ENCODE data around the gene ZNF511.

The ZNF511 gene

DNA sequence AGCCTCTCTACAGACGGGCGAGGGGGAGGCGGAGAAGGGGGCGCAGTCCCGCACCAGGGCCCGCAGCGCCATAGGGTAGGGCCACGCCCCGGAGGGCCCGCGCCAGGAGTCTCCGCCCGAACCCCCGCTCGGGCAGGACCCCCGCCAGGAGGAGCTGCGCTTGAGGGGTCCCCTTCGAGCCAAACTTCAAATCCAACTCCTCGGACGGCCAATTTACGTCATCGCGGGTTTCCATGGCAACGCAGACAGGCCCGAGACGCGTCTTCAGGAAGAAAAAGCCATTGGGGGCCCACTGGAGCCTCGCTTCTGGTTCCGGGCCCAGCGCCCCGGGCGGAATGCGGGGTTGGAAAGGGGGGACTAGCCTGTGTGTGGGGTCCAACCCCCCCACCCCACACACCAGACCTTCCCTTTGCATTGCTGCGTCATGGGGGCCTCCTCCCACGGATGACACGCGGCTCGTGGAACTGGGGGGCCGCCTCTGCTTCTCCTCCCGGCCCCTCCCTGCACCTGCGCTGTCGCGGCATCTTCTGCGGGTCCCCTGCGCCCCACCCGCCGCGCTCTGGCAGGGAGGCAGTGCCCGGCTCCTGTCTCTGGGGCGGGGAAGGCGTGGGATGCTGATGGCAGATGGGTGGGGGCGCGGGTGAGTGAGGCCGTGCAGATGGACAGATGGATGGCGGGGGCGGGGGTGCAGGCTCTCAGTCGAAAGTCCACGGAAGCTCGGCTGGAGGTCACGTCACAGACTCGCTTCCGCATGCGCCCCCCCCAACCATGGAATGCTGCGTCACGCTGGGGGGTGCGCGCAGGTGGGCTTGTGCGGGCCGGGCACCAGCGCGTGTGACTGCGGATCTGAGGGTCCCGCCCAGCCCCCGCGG lies 26.8 kb downstream of the ZNF511 start:
- no peak for DNase-seq (ENCODE audit: low spot score)

DNA sequence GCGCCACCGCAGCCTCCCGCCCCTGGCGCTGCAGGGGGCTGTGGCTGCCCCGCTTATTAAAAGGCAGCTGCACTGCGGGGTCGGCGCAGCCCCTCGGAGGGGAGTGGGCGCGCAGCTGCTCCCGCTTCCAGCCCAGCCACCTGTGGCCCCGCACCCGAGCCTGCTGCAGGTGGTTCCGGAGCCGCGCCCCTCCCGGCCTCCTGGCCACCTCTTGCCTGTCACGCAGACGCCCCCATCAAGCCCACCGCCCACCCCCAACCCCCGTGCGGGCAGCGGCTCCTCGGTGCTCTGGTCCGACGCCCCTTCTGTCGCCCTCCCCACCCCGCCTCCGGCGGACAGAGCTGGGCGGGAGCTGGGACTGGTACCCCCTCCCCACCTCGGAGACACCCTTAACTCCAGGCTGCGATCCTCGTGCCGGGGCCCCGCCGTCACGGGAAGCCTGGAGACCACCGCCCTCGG lies 27.4 kb downstream of the ZNF511 start:
- no peak for DNase-seq (ENCODE audit: low spot score)

- DNase-seq (ENCODE audit: low spot score): no peak
Measured at GRCh38 chr10:133336577-133337369, 28.1 kb downstream of the ZNF511 start, which contains the start of gene CALY. Gene CALY (minus strand): TSS chr10:133336896. CDS start chr10:133328989, 7,907 bp downstream.

- no peak for DNase-seq (ENCODE audit: low spot score)
Measured at GRCh38 chr10:133337370-133337725, 28.6 kb downstream of the ZNF511 start.

GRCh38 chr10:133338080-133339071 lies 29.7 kb downstream of the ZNF511 start:
- no peak for DNase-seq (ENCODE audit: low spot score)

- DNase-seq (ENCODE audit: low spot score): no peak
Measured at GRCh38 chr10:133339708-133340380, 31.1 kb downstream of the ZNF511 start.

DNA sequence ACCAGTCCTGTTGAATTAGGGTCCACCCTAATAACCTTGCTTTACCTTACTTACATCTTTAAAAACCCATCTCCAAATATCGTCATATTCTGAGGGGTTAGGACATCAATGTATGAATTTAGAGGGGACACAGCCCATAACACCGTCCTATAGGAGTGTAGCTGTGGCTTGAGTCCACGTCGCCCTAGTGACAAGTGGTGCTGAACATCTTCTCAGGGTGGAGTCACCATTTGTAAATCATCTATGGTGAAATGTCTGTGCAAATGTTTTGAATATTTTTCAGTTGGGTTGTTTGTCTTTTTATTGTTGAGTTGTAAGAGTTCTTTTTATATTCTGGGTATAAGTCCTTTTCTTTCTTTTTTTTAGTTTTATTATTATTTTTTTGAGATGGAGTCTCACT lies 33.3 kb downstream of the ZNF511 start:
- no peak for DNase-seq (ENCODE audit: low spot score)

GRCh38 chr10:133342942-133343341 lies 34.2 kb downstream of the ZNF511 start:
- no peak for DNase-seq (ENCODE audit: low spot score)

- DNase-seq (ENCODE audit: low spot score): no peak
Measured at GRCh38 chr10:133343558-133343957, 34.8 kb downstream of the ZNF511 start.

DNA sequence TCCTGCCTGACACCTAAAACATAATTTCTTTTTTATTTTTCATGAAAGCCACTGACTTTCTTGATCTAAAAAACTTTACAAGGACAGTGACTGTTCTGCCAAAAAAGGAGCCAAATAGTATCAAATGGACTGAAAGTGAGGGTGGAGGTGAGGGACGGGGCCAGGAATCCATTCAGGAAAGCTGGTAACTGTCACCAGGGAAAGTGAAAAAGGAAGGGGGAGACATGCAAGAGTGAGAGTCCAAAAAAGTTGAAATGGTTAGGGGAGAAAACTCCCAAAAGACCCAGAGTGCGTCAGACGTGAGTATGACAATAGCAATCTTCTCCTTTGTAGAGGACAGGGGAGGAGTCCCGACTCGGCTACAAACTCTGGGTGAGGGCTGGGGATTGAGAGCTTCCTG lies 35.5 kb downstream of the ZNF511 start:
- DNase-seq (ENCODE audit: low spot score): no peak

- no peak for DNase-seq (ENCODE audit: low spot score)
Measured at GRCh38 chr10:133346413-133346812, 37.7 kb downstream of the ZNF511 start.

GRCh38 chr10:133347710-133348517 lies 39.2 kb downstream of the ZNF511 start:
- no peak for DNase-seq (ENCODE audit: low spot score)

GRCh38 chr10:133349160-133349568 lies 40.5 kb downstream of the ZNF511 start:
- DNase-seq (ENCODE audit: low spot score): no peak

GRCh38 chr10:133349577-133350011 lies 40.9 kb downstream of the ZNF511 start:
- no peak for DNase-seq (ENCODE audit: low spot score)

DNA sequence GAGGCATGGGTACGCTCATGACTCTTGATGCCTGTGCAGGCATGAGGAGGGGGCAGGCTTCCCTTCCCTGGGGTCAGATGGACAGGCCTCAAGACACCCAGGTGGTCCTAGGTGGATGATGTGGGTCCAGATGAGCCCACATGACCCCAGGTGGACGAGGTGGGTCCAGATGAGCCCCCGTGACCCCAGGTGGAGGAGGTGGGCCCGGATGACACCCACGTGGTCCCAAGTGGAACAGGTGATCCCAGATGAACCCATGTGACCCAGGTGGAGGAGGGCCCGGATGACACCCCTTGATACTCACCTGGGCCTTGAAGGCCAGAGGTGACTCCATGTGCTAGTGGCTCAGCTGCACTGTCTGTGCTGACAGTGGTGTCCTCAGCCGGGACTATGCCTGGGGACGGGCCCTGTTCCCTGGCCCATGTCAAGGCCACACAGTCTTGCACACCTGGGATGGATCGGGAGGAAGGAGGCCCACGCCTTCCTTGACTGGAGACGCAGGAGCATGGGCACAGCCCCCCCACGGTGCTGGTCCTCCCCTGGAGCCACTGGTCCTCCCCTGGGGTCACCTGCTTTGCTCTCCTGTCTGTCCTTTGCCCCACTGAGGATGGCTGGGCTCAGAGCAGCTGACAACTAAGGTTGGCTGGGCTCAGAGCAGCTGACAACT lies 41.7 kb downstream of the ZNF511 start:
- DNase-seq (ENCODE audit: low spot score): no peak

DNA sequence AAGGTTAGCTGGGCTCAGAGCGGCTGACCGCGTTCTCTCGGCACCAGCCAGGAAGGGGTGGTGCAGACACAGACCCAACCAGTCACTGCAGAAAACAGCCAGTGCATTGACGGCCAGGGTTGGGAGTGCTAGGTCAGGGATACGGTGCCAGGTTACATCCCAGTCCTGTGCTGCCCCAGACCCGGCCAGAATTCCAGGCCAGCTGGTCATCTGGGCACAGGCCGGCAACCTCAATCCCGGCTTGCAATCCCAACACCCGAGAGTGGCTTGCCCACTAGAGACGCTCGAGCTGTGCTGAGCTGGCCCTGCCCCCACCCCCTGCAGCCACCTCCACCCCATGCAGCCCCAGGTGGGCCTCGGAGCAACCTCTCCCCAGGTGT lies 42.2 kb downstream of the ZNF511 start:
- no peak for DNase-seq (ENCODE audit: low spot score)

DNA sequence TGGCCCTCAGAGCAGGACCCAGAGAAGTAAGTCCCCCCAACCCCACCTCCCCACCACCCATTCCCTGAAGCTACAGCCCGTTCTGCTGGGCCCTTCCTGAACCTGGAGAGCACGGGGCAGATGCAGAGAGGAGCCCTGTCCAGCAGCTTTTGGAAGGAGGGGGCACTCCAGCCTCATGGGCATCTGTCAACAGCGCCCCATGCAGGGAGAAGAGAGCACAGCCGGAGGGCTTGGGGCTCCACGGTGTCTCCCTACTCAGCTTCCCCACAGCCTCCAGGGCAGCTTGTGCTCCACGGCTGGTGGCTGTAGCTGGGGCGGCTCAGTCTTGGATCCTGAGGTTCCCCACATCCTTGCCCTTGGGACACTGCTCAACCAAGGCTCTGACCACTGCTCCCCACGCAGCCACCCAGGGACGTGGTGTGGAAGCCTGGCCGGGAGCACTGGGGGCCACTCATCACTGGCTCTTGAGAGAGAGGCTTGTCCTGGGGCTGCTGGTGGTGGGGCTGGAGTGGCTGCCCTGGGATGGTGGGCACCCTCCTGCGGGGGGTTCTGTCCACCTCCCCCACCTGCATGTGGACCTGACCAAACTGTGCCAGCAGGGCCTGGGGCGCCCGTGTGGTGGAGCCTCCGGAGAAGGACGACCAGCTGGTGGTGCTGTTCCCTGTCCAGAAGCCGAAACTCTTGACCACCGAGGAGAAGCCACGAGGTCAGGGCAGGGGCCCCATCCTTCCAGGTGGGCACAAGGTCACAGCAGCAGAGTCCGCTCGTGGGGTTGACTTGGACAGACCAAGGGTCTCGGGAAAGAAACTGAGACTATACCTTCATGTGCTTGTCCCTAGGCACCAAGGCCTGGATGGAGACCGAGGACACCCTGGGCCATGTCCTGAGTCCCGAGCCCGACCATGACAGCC lies 42.9 kb downstream of the ZNF511 start:
- DNase-seq (ENCODE audit: low spot score): no peak

- DNase-seq (ENCODE audit: low spot score): no peak
Measured at GRCh38 chr10:133353202-133353959, 44.7 kb downstream of the ZNF511 start.

All from hematopoietic multipotent progenitor cell treated with erythropoietin and hydrocortisone succinate and interleukin-3 and kit ligand, for 15 days (in vitro differentiated cells).